ENCODE data around the gene SCARB1.

GRCh38 chr12:124749725-124750124, 113.9 kb downstream of the SCARB1 start:
- TF ChIP-seq, protein P1, sequence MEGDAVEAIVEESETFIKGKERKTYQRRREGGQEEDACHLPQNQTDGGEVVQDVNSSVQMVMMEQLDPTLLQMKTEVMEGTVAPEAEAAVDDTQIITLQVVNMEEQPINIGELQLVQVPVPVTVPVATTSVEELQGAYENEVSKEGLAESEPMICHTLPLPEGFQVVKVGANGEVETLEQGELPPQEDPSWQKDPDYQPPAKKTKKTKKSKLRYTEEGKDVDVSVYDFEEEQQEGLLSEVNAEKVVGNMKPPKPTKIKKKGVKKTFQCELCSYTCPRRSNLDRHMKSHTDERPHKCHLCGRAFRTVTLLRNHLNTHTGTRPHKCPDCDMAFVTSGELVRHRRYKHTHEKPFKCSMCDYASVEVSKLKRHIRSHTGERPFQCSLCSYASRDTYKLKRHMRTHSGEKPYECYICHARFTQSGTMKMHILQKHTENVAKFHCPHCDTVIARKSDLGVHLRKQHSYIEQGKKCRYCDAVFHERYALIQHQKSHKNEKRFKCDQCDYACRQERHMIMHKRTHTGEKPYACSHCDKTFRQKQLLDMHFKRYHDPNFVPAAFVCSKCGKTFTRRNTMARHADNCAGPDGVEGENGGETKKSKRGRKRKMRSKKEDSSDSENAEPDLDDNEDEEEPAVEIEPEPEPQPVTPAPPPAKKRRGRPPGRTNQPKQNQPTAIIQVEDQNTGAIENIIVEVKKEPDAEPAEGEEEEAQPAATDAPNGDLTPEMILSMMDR (IDR thresholded peaks at IDR 0.05) = no peak
- no peak for TF ChIP-seq POLR2A (IDR thresholded peaks at IDR 0.05)

Measured in lower leg skin (tissue), 3 donors.